K562 (cell line): ENCODE data around the gene PTPN13. TPM values are rescaled to one million over a fixed set of nuclear protein-coding genes. Genes with fewer than 3 reads are reported as not detected.

ENCODE experiments used
- ATAC-seq: fragments of 200-7000 bp; cut with Tn5 transposase; 3 replicates; pipeline ENCODE4 v1.9.1; 2020; ENCODE audit warnings: moderate library complexity
- BruUV-seq: library from RNA; stranded (reverse); fragments of 400-500 nt; replicated peaks from 2 replicates; lab custom pipeline; 2021; lab: Mats Ljungman, UMichigan
- CTCF ChIA-PET: fragments of 300-600 bp; formaldehyde crosslinking; extraction: SDS; loops from one replicate; lab custom pipeline; 2021; ENCODE audit warnings: low intra/inter-chr PET ratio; lab: Yijun Ruan, JAX
- POLR2A ChIA-PET: fragments of 300-600, 350-650 bp; sonication (Branson Sonifier 250); formaldehyde crosslinking; extraction: SDS; loops from one replicate; lab custom pipeline; 2021; ENCODE audit warnings: antibody characterized with exemption, inconsistent platforms; lab: Yijun Ruan, JAX
- DNase-seq, 4 experiments: peaks; one replicate each; pipeline versions ENCODE4 v3.0.0 to v3.0.0-alpha.2; 2011 to 2018; ENCODE audit warnings: low spot score in 3 of 4, mixed read lengths in 3 of 4; ENCODE audit errors: extremely low read depth in 1 of 4
- FAIRE-seq: peaks from 2 replicates; lab custom pipeline; 2011; peaks lifted over from hg19 to GRCh38; lab: Jason Lieb, UNC
- H2AFZ ChIP-seq: 2 replicates; pipeline ENCODE4 v1.6.0; 2011; ENCODE audit warnings: low read depth, low read length, control low read depth, inconsistent platforms
- H3K27ac ChIP-seq: fragments of 200-600 bp; 3 replicates; pipeline ENCODE4 v1.8.0; 2011; ENCODE audit warnings: low read depth, mild to moderate bottlenecking, control low read depth, inconsistent platforms, low read length, moderate library complexity, mixed read lengths; ENCODE audit errors: extremely low read depth
- H3K27me3 ChIP-seq, 2 experiments: fragments of 300-600 bp in 1 of 2; 2 replicates in 1 of 2; 3 replicates in 1 of 2; pipeline versions ENCODE4 v1.6.0 to v1.8.0; 2011; ENCODE audit warnings: inconsistent platforms in 2 of 2, low read length in 2 of 2, mild to moderate bottlenecking in 1 of 2, mixed read lengths in 1 of 2, moderate library complexity in 1 of 2; ENCODE audit not compliant: control insufficient read depth in 2 of 2, insufficient read depth in 2 of 2
- H3K36me3 ChIP-seq: fragments of 300-600 bp; 3 replicates; pipeline ENCODE4 v1.8.0; 2011; ENCODE audit warnings: mild to moderate bottlenecking, low read length, inconsistent platforms; ENCODE audit not compliant: control insufficient read depth, insufficient read depth
- H3K4me1 ChIP-seq, 2 experiments: fragments of 200-600 bp in 1 of 2; replicated peaks in 1 of 2; 2 replicates in 1 of 2; 3 replicates in 1 of 2; pipeline versions ENCODE4 v1.5.1 to v1.8.0; 2011; ENCODE audit warnings: inconsistent platforms in 2 of 2, low read length in 2 of 2, mild to moderate bottlenecking in 1 of 2, mixed read lengths in 1 of 2, moderate library complexity in 1 of 2; ENCODE audit not compliant: control insufficient read depth in 2 of 2, insufficient read depth in 2 of 2
- H3K4me2 ChIP-seq: 2 replicates; pipeline ENCODE4 v1.6.1; 2011; ENCODE audit warnings: low read length, control low read depth, inconsistent platforms, mixed read lengths; ENCODE audit not compliant: insufficient read depth
- H3K4me3 ChIP-seq: fragments of 200-600 bp; sonication (generic), shearing (Covaris generic); 2 replicates; pipeline ENCODE4 v1.5.1; 2016; ENCODE audit warnings: control low read depth, inconsistent platforms
- H3K79me2 ChIP-seq: fragments of 200-600 bp; 3 replicates; pipeline ENCODE4 v1.8.0; 2011; ENCODE audit warnings: low read length, inconsistent platforms; ENCODE audit not compliant: control insufficient read depth, insufficient read depth
- H3K9ac ChIP-seq, 2 experiments: 2 replicates each; pipeline versions ENCODE4 v1.6.0 to v1.6.1; 2011; ENCODE audit warnings: low read depth in 2 of 2, low read length in 2 of 2, control low read depth in 1 of 2, inconsistent platforms in 1 of 2, mild to moderate bottlenecking in 1 of 2, mixed read lengths in 1 of 2; ENCODE audit not compliant: insufficient read depth in 1 of 2
- H3K9me1 ChIP-seq: one replicate; pipeline ENCODE4 v1.6.0; 2011; ENCODE audit warnings: inconsistent platforms, mild to moderate bottlenecking, low read length, moderate library complexity; ENCODE audit not compliant: control insufficient read depth, insufficient read depth
- H3K9me3 ChIP-seq: replicated peaks from 2 replicates; pipeline ENCODE4 v1.5.1; 2011; ENCODE audit warnings: low read depth, low read length, inconsistent platforms; ENCODE audit not compliant: control insufficient read depth, insufficient read depth
- H4K20me1 ChIP-seq: replicated peaks from 2 replicates; pipeline ENCODE4 v1.6.1; 2011; ENCODE audit warnings: low read length, inconsistent platforms, mixed read lengths; ENCODE audit not compliant: control insufficient read depth, insufficient read depth
- BRF2 ChIP-seq: IDR thresholded peaks from 3 replicates; pipeline ENCODE4 v1.6.1; 2011; ENCODE audit warnings: borderline replicate concordance, mild to moderate bottlenecking; ENCODE audit not compliant: insufficient read length, insufficient read depth
- CUX1 ChIP-seq: fragments of 200-800 bp; sonication (Bioruptor generic); IDR thresholded peaks from 2 replicates; pipeline ENCODE4 v1.6.1; 2016; ENCODE audit warnings: missing genetic modification characterization, missing compliant biosample characterization
- FOXJ2 ChIP-seq: fragments of 200-800 bp; sonication (Bioruptor generic); IDR thresholded peaks from 2 replicates; pipeline ENCODE4 v1.6.1; 2016; ENCODE audit warnings: missing genetic modification characterization, missing compliant biosample characterization
- HDAC3 ChIP-seq: fragments of 450-650 bp; IDR thresholded peaks from 2 replicates; pipeline ENCODE4 v1.6.1; 2018; ENCODE audit warnings: borderline replicate concordance, mild to moderate bottlenecking, moderate library complexity; ENCODE audit not compliant: partially characterized antibody
- MXI1 ChIP-seq: IDR thresholded peaks from 2 replicates; pipeline ENCODE4 v1.6.1; 2011; ENCODE audit warnings: low read depth, mild to moderate bottlenecking, improper control_type of control experiment, low read length
- POLR3A ChIP-seq: IDR thresholded peaks from 2 replicates; pipeline ENCODE4 v1.6.1; 2011; ENCODE audit warnings: borderline replicate concordance, mild to moderate bottlenecking, moderate library complexity; ENCODE audit not compliant: insufficient read length, insufficient read depth; ENCODE audit errors: extremely low read depth
- SIN3B ChIP-seq: fragments of 450-650 bp; IDR thresholded peaks from 2 replicates; pipeline ENCODE4 v1.6.1; 2017; ENCODE audit warnings: low read depth, mild to moderate bottlenecking, moderate library complexity
- TAF15 ChIP-seq: fragments of 200-400 bp; formaldehyde crosslinking; IDR thresholded peaks from 2 replicates; pipeline ENCODE4 v1.6.1; 2017; ENCODE audit warnings: mild to moderate bottlenecking, low read depth, low read length, moderate library complexity
- ZNF24 ChIP-seq: fragments of 450-650 bp; IDR thresholded peaks from 2 replicates; pipeline ENCODE4 v1.6.1; 2016
- ZNF780A ChIP-seq: fragments of 250-450 bp; sonication (Bioruptor Pico); IDR thresholded peaks from 2 replicates; pipeline ENCODE4 v1.5.0; 2021; ENCODE audit warnings: mild to moderate bottlenecking
- WGBS: fragments of 100-300 bp; shearing (Covaris generic); methylation state at CpG from one replicate; pipeline ENCODE4 v1.1.6; 2016; ENCODE audit warnings: low coverage, mixed read lengths; ENCODE audit not compliant: insufficient coverage; ENCODE audit errors: missing lambda C conversion rate; 5-methylcytosine and 5-hydroxymethylcytosine counted together
- in situ Hi-C: fragments of 300-500 bp; cut with MboI; formaldehyde crosslinking; loops from 4 replicates; pipeline ENCODE4 v1.15.0; 2018; ENCODE audit warnings: inconsistent platforms, mixed read lengths
- intact Hi-C: fragments of 100-400 bp; cut with micrococcal nuclease; formaldehyde crosslinking; loops from 2 replicates; pipeline ENCODE4 v1.14.2; 2022
- polyA plus RNA-seq, 8 experiments: library from polyadenylated mRNA; depleted of rRNA in 4 of 8; stranded (reverse) in 5 of 8; unstranded in 3 of 8; fragments of >200 nt; fragmentation: Nextera tagmentation in 2 of 8; fragmentation: Illumina TruSeq in 1 of 8; extraction: Ambion mirVana in 2 of 8; extraction: Trizol in 1 of 8; gene quantifications; 2 replicates each; pipeline versions ENCODE4 v1.2.1 to v1.2.3, GENCODE V29; 2011 to 2014; ENCODE audit warnings: inconsistent platforms in 1 of 8, missing spikeins in 1 of 8
- total RNA-seq, 7 experiments: library from RNA; depleted of rRNA in 6 of 7; stranded (reverse); fragments of >200 nt in 6 of 7; fragmentation: Illumina TruSeq in 2 of 7; extraction: Trizol in 2 of 7; gene quantifications; 2 replicates each; pipeline versions ENCODE4 v1.2.1 to v1.2.3, GENCODE V29; 2011 to 2021; ENCODE audit warnings: low replicate concordance in 1 of 7
- TF ChIP-seq, protein P1 (sequence below): sonication (generic); formaldehyde crosslinking; IDR thresholded peaks from 2 replicates; pipeline ENCODE4 v1.8.1; 2023; ENCODE audit warnings: mild to moderate bottlenecking, missing genetic modification reagents

Gene PTPN13
- total and polyA plus RNA-seq, 9 of the 15 experiments (the other 6 are each of a cell fraction or from before 2014, with no cell fraction given) = 0.33 TPM; not detected in 8

- no TSS peak for BruUV-seq
- Histone ChIP-seq H2AFZ (no peak overlapping the region), H4K20me1 (no peaks in the 10 kb centered on the region), H3K9me3 (no peaks in the 10 kb centered on the region), H3K9ac (no peak overlapping the region), H3K27ac (no peak overlapping the region), H3K4me2 (no peak overlapping the region), H3K9me1 (no peaks in the 10 kb centered on the region), H3K4me3 (no peak overlapping the region), H3K27me3 (no peaks in the 10 kb centered on the region), H3K79me2 (no peaks in the 10 kb centered on the region), H3K4me1 (no peaks in the 10 kb centered on the region), H3K36me3 (no peaks in the 10 kb centered on the region)
- ChIA-PET CTCF (no interaction called here), POLR2A (no interaction called here)
- in situ Hi-C loops = no loop called here
- DNase-seq = no peak
- FAIRE-seq = no peak
- intact Hi-C loops = no loop called here
- no peak for ATAC-seq
- WGBS = 3% methylated on average over 2 of the region's 2 CpGs
- TF ChIP-seq CUX1 (CRISPR knock-in tag) (no peak), POLR3A (no peak), TAF15 (no peak), SIN3B (no peak), FOXJ2 (tag) (no peak), ZNF780A (CRISPR knock-in tag) (no peak), BRF2 (no peak), MXI1 (no peak), ZNF24 (no peak), HDAC3 (no peak)
- TF ChIP-seq, protein P1, sequence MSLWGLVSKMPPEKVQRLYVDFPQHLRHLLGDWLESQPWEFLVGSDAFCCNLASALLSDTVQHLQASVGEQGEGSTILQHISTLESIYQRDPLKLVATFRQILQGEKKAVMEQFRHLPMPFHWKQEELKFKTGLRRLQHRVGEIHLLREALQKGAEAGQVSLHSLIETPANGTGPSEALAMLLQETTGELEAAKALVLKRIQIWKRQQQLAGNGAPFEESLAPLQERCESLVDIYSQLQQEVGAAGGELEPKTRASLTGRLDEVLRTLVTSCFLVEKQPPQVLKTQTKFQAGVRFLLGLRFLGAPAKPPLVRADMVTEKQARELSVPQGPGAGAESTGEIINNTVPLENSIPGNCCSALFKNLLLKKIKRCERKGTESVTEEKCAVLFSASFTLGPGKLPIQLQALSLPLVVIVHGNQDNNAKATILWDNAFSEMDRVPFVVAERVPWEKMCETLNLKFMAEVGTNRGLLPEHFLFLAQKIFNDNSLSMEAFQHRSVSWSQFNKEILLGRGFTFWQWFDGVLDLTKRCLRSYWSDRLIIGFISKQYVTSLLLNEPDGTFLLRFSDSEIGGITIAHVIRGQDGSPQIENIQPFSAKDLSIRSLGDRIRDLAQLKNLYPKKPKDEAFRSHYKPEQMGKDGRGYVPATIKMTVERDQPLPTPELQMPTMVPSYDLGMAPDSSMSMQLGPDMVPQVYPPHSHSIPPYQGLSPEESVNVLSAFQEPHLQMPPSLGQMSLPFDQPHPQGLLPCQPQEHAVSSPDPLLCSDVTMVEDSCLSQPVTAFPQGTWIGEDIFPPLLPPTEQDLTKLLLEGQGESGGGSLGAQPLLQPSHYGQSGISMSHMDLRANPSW (CRISPR knock-in tag) = no peak
Observed at GRCh38 chr4:86660401-86660800, 66.3 kb downstream of the PTPN13 start.
